Mucosa of gallbladder (tissue), 1 donor: ENCODE results near the gene RCAN3. TPM values are rescaled to one million over a fixed set of nuclear protein-coding genes. Genes with fewer than 3 reads are reported as not detected.
"Not testable (repeated sequence)": the region's sequence is repeated elsewhere in the genome, so short reads cannot be mapped to it uniquely, and the experiment has no call there.

Source experiments
- DNase-seq: peaks from one replicate; pipeline ENCODE4 v3.0.0-alpha.2; 2020; ENCODE audit warnings: low spot score
- total RNA-seq: library from RNA; stranded (reverse); gene quantifications from one replicate; pipeline ENCODE4 v1.2.1, GENCODE V29; 2021
- donor health status: DM: no; HTN: no; CAD: no.

The RCAN3 gene
- 19.1 TPM for total RNA-seq

GRCh38 chr1:24502709-24503058, at the start of gene RCAN3:
TSS of gene RCAN3 (plus strand) at chr1:24502836. CDS start at chr1:24514373, 11,537 bp downstream.
- peak; percentile 81 for DNase-seq

DNA sequence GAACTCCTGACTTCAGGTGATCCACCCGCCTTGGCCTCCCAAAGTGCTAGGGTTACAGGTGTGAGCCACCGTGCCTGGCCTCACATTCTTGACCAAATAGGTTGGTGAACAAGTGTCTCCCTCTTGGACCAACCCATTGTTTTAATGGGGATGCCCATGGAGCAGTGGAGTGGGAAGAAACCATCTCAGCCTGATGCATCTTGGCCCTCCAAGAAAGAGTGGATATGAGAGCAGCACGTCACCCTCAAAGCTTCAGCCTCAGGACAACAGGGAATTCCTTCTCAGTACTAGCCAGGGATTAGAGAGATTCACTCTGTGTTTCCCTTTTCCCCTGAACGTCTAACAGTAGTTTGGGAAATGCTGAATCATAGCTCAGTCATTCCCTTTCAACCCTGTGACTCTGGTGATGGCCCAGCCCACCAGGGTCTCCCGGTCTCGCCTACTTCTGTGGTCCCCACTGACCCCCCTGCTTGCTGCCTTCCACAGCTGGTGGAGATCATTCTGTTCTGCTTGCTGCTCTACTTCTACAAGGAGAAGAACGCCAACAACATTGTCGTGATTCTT, 49.6 kb upstream of the RCAN3 start:
- DNase-seq = no peak

- no peak for DNase-seq
These were observed 48.0 kb upstream of the RCAN3 start for GRCh38 chr1:24454673-24455072.

DNA sequence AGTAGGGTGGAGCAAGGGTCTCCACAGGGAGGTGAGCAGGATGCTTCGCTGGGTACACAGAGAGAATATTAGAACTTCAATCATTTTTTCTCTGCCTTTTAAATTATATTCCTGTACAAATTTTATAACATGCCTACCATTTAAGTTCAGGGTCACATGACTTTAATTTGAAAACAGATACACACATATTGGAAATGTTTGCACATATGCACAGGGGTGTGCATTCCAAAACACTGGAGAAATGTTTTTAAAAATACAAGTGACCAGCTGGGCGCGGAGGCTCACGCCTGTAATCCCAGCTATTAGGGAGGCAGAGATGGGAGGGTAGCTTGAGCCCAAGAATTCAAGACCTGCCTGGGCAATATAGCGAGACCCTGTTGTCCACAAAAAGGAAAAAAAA, 47.4 kb upstream of the RCAN3 start:
- no peak for DNase-seq

- no peak for DNase-seq
These were observed 44.8 kb upstream of the RCAN3 start for GRCh38 chr1:24457866-24458265.

GRCh38 chr1:24459551-24460266, 42.9 kb upstream of the RCAN3 start:
- no peak for DNase-seq

- not testable (repeated sequence) for DNase-seq
These were observed 40.5 kb upstream of the RCAN3 start for GRCh38 chr1:24462128-24462527.

- DNase-seq = no peak
These were observed 38.6 kb upstream of the RCAN3 start for GRCh38 chr1:24463776-24464735.

GRCh38 chr1:24465099-24465498, 37.5 kb upstream of the RCAN3 start:
- DNase-seq = no peak

DNA sequence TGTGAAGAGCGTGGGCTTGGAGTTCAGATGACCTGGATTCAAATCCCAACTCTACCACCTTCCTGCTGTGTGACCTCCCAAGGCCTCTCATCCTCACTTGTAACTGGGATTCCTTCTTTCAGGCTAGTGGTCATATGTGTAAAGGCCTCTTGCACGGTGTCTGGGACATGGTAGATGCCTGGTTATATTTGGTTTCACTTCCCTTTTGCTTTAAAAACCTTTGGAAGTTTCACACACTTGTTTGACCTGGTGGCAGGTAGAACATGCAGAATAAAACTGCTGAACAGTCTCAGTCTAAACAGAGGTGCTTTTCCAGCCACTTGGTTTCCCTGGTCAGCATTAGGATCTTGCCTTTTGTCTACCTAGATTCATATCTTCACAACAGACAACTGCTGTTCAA, 37.0 kb upstream of the RCAN3 start:
- DNase-seq = no peak

DNA sequence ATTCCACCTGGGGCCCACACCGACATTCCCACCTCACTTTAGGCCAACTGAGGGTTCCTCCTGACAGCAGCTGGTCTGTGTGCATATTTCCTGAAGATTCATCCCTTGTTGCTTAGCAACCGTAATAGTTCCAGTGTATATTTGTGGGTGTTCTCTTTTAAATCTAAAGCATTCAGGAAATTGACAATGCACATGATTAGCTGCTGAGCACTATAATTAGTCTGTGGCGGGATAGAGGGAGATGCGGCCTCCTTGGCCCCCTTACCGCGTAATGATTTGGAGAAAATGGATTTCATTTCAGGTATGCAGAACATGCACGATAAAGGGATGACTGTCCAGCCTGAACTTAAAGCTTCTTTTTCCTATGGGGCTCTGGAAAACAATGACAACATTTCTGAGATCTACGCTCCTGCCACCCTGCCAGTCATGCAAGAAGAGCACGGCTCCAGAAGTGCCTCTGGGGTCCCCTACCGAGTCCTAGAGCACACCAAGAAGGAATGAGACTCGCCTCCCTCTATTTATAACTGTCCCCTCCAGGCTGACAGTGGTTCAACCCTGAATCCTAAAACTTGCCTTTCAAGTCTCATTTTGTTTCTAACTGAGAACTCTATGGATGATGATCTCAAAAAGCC, 33.8 kb upstream of the RCAN3 start:
- DNase-seq = no peak

DNA sequence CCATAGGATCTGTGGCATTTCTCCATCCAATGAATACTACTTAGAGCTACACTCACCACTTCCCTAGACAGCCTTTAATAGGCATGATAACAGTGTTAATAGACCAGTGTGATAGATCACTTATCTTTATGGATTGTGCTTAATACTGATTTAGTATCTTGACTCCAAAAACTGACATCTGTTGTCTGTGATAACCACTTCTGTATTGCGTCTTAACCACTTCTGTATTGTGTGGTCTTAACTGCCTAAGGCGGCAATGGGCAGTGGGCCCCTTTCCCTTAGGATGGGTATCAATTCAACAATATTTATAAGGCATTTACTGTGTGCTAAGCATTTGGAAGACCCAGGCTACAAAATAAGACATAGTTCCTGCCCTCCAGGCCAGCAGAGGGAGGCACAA, 32.0 kb upstream of the RCAN3 start:
- DNase-seq = no peak

- no peak for DNase-seq
These were observed 29.9 kb upstream of the RCAN3 start for GRCh38 chr1:24472527-24473251.

- DNase-seq = no peak
These were observed 28.4 kb upstream of the RCAN3 start for GRCh38 chr1:24474193-24474592.

DNA sequence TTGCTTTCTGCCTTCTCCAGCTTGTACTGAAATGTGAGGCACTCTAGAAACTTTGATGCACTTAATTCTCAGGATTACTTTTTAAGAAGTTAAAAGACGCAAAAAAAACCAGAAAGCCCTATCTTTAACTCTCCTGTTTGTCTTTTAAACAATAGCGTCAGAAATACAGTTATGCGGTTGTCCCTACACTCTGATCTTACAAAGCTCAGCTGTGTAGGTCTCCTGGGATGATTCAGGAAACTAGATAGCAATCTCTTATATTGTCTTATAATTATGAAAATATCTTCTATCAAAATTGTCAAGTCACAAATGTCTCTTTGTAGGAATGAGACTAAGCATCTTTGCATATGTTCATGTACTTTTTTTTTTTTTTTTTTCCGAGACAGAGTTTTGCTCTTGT, 26.9 kb upstream of the RCAN3 start:
- DNase-seq = no peak

GRCh38 chr1:24476571-24476970, 26.1 kb upstream of the RCAN3 start:
- no peak for DNase-seq

- DNase-seq = no peak
These were observed 25.3 kb upstream of the RCAN3 start for GRCh38 chr1:24477309-24477708.

DNA sequence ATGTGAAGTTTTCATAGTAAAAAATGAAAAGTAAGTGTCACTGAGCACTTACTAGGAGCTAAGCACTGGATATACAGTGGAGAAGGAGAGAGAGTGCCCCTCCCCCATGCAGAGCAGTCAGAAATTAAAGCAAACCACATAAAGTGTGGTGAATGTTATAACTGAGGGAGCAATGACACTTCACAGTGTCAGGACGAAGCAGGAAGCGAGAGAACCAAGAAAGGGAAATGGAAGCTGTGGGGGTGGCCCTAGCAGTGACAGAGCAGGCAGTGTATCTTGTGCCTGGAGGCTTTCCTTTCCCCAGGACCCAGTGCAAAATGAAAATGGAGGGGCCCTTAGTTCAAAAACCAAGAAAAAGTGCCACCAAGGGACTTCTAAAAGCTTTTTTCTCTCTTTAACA, 21.5 kb upstream of the RCAN3 start:
- peak; percentile 33 for DNase-seq

- no peak for DNase-seq
These were observed 20.6 kb upstream of the RCAN3 start for GRCh38 chr1:24481843-24482610.

DNA sequence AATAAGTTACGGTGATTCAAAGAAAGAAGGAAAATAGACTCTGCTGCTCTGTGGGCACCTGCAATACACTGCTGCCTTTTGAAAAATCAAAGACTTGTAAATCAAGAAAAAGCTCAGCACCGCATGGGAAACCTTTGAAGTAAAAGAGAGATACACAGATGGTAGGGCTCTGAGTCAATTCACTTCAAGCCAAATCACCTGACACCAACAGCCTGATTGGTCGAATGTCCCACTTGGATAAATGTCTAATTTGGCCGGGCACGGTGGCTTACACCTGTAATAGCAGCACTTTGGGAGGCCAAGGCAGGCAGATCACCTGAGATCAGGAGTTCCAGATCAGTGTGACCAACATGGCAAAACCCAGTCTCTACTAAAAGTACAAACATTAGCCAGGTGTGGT, 19.2 kb upstream of the RCAN3 start:
- DNase-seq = no peak

- no peak for DNase-seq
These were observed 18.4 kb upstream of the RCAN3 start for GRCh38 chr1:24484199-24484598.
